Epithelial cell of prostate (primary cell): ENCODE measurements around the gene ALPL.

ENCODE experiments used
- DNase-seq: peaks from one replicate; pipeline ENCODE4 v3.0.0-alpha.2; 2011; ENCODE audit warnings: low read depth, low spot score
- H3K27ac ChIP-seq: fragments of 450-650 bp; 2 replicates; pipeline ENCODE4 v1.5.1; 2017; ENCODE audit warnings: mild to moderate bottlenecking

The ALPL gene

GRCh38 chr1:21594935-21595897 is 86.0 kb downstream of the ALPL start:
- no peak for DNase-seq
- no peak overlapping the region for H3K27ac ChIP-seq

- H3K27ac ChIP-seq, result no peak overlapping the region
- no peak for DNase-seq
Observed at GRCh38 chr1:21596174-21596573, 87.0 kb downstream of the ALPL start.

- H3K27ac ChIP-seq, result no peak overlapping the region
- DNase-seq, result no peak
Observed at GRCh38 chr1:21596628-21597027, 87.4 kb downstream of the ALPL start.

- DNase-seq, result no peak
- no peak overlapping the region for H3K27ac ChIP-seq
Observed at GRCh38 chr1:21597753-21598152, 88.5 kb downstream of the ALPL start.

GRCh38 chr1:21598417-21598816 is 89.2 kb downstream of the ALPL start:
- H3K27ac ChIP-seq, result no peak overlapping the region
- no peak for DNase-seq

- no peak for DNase-seq
- no peak overlapping the region for H3K27ac ChIP-seq
Observed at GRCh38 chr1:21598904-21599303, 89.7 kb downstream of the ALPL start.

GRCh38 chr1:21599402-21599801 is 90.2 kb downstream of the ALPL start:
- no peak for DNase-seq
- H3K27ac ChIP-seq, result no peak overlapping the region

GRCh38 chr1:21601278-21602048 is 92.2 kb downstream of the ALPL start:
- no peak for DNase-seq

GRCh38 chr1:21603177-21604138 is 94.2 kb downstream of the ALPL start:
- H3K27ac ChIP-seq, result no peak overlapping the region
- DNase-seq, result no peak

More at GRCh38 chr1:21601278-21602048, 92.2 kb downstream of the ALPL start:
- H3K27ac ChIP-seq, result no peak overlapping the region

- H3K27ac ChIP-seq, result no peak overlapping the region
- no peak for DNase-seq
Observed at GRCh38 chr1:21604208-21604957, 95.2 kb downstream of the ALPL start.

- no peak for DNase-seq
- no peak overlapping the region for H3K27ac ChIP-seq
Observed at GRCh38 chr1:21605012-21605715, 95.9 kb downstream of the ALPL start.

- DNase-seq, result no peak
- H3K27ac ChIP-seq, result no peak overlapping the region
Observed at GRCh38 chr1:21605964-21606705, 96.9 kb downstream of the ALPL start.

GRCh38 chr1:21607549-21608529 is 98.6 kb downstream of the ALPL start:
- H3K27ac ChIP-seq, result no peak overlapping the region
- no peak for DNase-seq

GRCh38 chr1:21608798-21609197 is 99.6 kb downstream of the ALPL start:
- no peak overlapping the region for H3K27ac ChIP-seq
- DNase-seq, result no peak

- DNase-seq, result no peak
Observed at GRCh38 chr1:21610027-21610426, 100.8 kb downstream of the ALPL start.

GRCh38 chr1:21610989-21611785 is 102.0 kb downstream of the ALPL start:
- no peak overlapping the region for H3K27ac ChIP-seq
- no peak for DNase-seq

More at GRCh38 chr1:21610027-21610426, 100.8 kb downstream of the ALPL start:
- H3K27ac ChIP-seq, result no peak overlapping the region
